Measurements from ENCODE around the gene IL25. TPM values are rescaled to one million over a fixed set of nuclear protein-coding genes. Genes with fewer than 3 reads are reported as not detected.

The IL25 gene
- total RNA-seq, 1 donor from 2014 or later, result not detected

DNA sequence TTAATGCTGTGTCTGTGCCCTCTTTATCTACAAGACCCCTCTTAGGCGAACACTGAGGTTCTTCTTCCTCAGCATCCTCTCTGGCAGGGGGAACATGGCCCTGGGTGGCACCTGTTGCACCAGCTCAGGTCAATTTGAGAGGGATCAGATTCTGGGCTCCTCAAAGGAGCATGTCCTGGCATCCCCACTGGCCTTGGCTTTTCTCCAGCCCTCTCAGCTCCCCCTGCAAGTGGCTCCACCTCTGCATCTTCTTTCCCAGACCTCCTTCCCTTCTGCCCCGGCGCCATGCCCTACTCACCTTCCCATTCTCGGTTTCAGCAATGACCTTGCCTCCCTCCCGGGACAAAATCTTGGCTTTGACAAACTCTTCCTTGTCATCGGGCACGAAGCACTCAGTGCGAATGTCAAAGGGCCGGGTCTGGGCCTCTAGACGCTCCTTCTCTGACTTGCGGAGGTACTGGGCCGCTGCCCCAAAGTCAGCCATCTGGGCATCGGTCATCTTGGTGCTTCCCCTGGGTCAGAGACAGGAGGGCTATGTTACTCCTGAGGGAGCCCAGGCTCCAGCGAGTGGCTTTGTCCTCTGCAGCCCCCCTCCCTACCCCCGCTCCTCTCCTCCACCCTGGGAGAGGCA is 34.2 kb downstream of the IL25 start:
- Histone ChIP-seq H3K9me3 (no peaks in the 10 kb centered on the region), H3K27ac (no peak overlapping the region), H3K4me3 (no peak overlapping the region), H3K27me3 (no peaks in the 10 kb centered on the region), H3K36me3 (no peaks in the 10 kb centered on the region), H3K4me1 (no peaks in the 10 kb centered on the region)
- no peak for TF ChIP-seq CTCF (IDR thresholded peaks at IDR 0.05)
- intact Hi-C loops (cut with DNase I), result no loop called here
- no peak for DNase-seq (ENCODE audit: low spot score in 2 of 2)

DNA sequence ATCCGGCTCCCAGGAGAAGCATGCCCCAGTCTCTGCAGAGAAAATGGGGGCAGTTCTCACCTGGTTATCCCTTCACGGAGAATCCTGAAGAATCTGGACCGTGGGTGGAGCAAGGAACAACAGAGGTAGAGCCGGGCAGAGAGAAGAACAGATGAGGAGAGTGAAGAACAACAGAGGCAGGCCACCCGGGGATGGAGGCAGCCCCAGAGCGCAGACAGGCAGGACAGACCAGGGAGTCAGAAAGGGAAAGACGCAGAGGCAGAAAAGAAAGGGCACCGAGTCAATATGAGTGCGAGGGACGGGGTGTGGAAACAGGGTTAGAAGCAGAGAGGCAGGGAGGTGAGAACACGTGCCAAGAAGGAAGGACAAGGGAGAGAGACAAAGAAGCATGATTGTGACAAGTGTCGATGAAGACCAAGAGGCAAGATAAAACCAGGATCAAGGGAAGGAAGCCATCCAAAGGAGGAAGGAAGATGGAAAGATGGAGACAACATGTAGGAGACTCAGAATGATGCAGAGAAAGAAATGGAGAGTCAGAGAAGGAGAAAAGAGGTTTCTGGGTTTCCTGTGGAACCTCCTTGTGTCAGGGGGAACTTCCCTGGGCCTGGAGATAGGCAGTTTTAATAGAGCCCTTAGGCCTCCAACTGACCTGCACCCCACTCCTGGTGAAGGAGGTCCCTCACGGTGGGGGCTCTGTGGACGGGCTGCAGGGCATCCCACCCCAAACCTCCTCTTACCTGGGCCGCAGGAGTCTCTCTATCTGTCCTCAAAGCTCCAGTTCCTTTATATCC is 35.1 kb downstream of the IL25 start, which contains the start of gene MYH6:
TSS of gene MYH6 (minus strand) at position 758 of the 791 bp plus-strand sequence. CDS start 1,050 bp downstream, outside the sequence.
- H3K4me1 ChIP-seq, result no peaks in the 10 kb centered on the region
- no peak for DNase-seq (ENCODE audit: low spot score in 2 of 2)
- intact Hi-C loops (cut with DNase I), result no loop called here

DNA sequence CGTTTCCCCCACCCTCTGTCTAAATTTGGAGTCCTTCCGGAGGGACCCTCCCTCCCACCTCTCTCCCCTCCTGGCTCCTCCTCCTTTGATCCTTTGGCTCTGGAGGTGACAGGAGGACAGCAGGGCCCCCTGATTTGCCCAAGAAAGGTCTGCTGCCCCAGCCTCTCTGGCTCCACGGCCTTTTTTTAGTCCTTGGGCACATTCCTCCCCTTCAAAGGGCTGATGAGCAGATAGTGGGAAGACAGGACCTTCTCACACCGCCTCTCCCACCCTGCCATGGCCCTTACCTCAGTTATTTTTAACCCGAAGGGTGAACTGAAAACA is 35.7 kb downstream of the IL25 start:
- Histone ChIP-seq H3K4me1 (no peaks in the 10 kb centered on the region), H3K27ac (no peak overlapping the region), H3K4me3 (no peak overlapping the region), H3K27me3 (no peaks in the 10 kb centered on the region), H3K36me3 (no peaks in the 10 kb centered on the region), H3K9me3 (no peaks in the 10 kb centered on the region)
- intact Hi-C loops (cut with DNase I), result no loop called here
- DNase-seq (ENCODE audit: low spot score in 2 of 2), result no peak
- no peak for TF ChIP-seq CTCF (IDR thresholded peaks at IDR 0.05)

More for the DNA sequence above, 35.1 kb downstream of the IL25 start, which contains the start of gene MYH6:
- Histone ChIP-seq H3K4me3 (no peak within 1 kb of the TSS), H3K36me3 (no peaks in the 10 kb centered on the region), H3K27me3 (no peaks in the 10 kb centered on the region), H3K9me3 (no peaks in the 10 kb centered on the region), H3K27ac (no peak within 1 kb of the TSS)
- TF ChIP-seq CTCF (IDR thresholded peaks at IDR 0.05), result no peak

DNA sequence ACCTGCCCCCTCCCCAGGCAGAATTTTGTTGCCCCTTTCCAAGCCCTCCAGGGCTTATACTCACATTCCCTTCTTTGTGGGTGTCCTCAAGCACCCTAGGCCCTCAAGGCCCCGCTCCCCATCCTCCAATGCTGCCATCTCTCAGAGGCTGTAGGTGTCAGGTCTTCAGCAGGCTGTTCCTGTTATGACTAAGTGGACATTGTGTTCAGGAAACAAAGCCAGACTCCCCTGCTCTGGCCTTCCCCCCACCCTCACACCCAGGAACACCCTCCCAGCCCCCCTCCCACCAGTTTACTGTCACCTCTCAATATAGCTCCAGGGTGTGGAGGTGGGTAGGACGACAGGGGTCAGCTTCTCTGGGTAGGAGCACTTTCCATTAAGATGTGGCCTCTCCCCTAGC is 36.9 kb downstream of the IL25 start:
- intact Hi-C loops (cut with DNase I), result no loop called here
- no peak for DNase-seq (ENCODE audit: low spot score in 2 of 2)
- Histone ChIP-seq H3K27me3 (no peaks in the 10 kb centered on the region), H3K4me3 (no peak overlapping the region), H3K36me3 (no peaks in the 10 kb centered on the region), H3K4me1 (no peaks in the 10 kb centered on the region), H3K27ac (no peak overlapping the region), H3K9me3 (no peaks in the 10 kb centered on the region)
- no peak for TF ChIP-seq CTCF (IDR thresholded peaks at IDR 0.05)

GRCh38 chr14:23409966-23410635 is 37.5 kb downstream of the IL25 start:
- no peaks in the 10 kb centered on the region for H3K4me1 ChIP-seq
- intact Hi-C loops (cut with DNase I), result no loop called here
- TF ChIP-seq CTCF (IDR thresholded peaks at IDR 0.05), result no peak
- no peak overlapping the region for H3K27ac ChIP-seq
- H3K36me3 ChIP-seq, result no peaks in the 10 kb centered on the region
- H3K27me3 ChIP-seq, result no peaks in the 10 kb centered on the region
- H3K4me3 ChIP-seq, result no peak overlapping the region
- H3K9me3 ChIP-seq, result no peaks in the 10 kb centered on the region
- DNase-seq (ENCODE audit: low spot score in 2 of 2), result no peak
